Measurements from ENCODE around the gene PRKN. TPM values are rescaled to one million over a fixed set of nuclear protein-coding genes. Genes with fewer than 3 reads are reported as not detected.

Gene PRKN
- total RNA-seq, 4 donors from 2014 or later, result 8.4 to 44.8 (median 12.6) TPM

GRCh38 chr6:162528538-162528937 lies 199.0 kb downstream of the PRKN start:
- DNase-seq (ENCODE audit: low spot score) (no peak), ATAC-seq (ENCODE audit: low FRiP score) (no peak)
- no peak for TF ChIP-seq CTCF (IDR thresholded peaks at IDR 0.05)

GRCh38 chr6:162526960-162527359 lies 200.6 kb downstream of the PRKN start:
- TF ChIP-seq CTCF (IDR thresholded peaks at IDR 0.05), result no peak
- DNase-seq (ENCODE audit: low spot score), result no peak
- ATAC-seq (ENCODE audit: low FRiP score), result no peak

- no peak for ATAC-seq (ENCODE audit: low FRiP score)
- TF ChIP-seq CTCF (IDR thresholded peaks at IDR 0.05), result no peak
- no peak for DNase-seq (ENCODE audit: low spot score)
These were observed 202.4 kb downstream of the PRKN start for GRCh38 chr6:162525181-162525580.

GRCh38 chr6:162512744-162513143 lies 214.8 kb downstream of the PRKN start:
- DNase-seq (ENCODE audit: low spot score) (no peak), ATAC-seq (ENCODE audit: low FRiP score) (no peak)
- no peak for TF ChIP-seq CTCF (IDR thresholded peaks at IDR 0.05)

GRCh38 chr6:162497389-162497788 lies 230.2 kb downstream of the PRKN start:
- TF ChIP-seq CTCF (IDR thresholded peaks at IDR 0.05), result no peak
- DNase-seq (ENCODE audit: low spot score), result no peak
- ATAC-seq (ENCODE audit: low FRiP score), result no peak

- TF ChIP-seq CTCF (IDR thresholded peaks at IDR 0.05), result no peak
- DNase-seq (ENCODE audit: low spot score) (no peak), ATAC-seq (ENCODE audit: low FRiP score) (no peak)
These were observed 233.6 kb downstream of the PRKN start for GRCh38 chr6:162493917-162494316.

GRCh38 chr6:162491637-162492036 lies 235.9 kb downstream of the PRKN start:
- no peak for TF ChIP-seq CTCF (IDR thresholded peaks at IDR 0.05)
- DNase-seq (ENCODE audit: low spot score) (no peak), ATAC-seq (ENCODE audit: low FRiP score) (no peak)

Data from omental fat pad (tissue), 4 donors.